Measurements from ENCODE around the gene TRAF3IP3. TPM values are rescaled to one million over a fixed set of nuclear protein-coding genes. Genes with fewer than 3 reads are reported as not detected.

The TRAF3IP3 gene
- total RNA-seq, 1 donor from 2014 or later = 6.7 TPM

DNA sequence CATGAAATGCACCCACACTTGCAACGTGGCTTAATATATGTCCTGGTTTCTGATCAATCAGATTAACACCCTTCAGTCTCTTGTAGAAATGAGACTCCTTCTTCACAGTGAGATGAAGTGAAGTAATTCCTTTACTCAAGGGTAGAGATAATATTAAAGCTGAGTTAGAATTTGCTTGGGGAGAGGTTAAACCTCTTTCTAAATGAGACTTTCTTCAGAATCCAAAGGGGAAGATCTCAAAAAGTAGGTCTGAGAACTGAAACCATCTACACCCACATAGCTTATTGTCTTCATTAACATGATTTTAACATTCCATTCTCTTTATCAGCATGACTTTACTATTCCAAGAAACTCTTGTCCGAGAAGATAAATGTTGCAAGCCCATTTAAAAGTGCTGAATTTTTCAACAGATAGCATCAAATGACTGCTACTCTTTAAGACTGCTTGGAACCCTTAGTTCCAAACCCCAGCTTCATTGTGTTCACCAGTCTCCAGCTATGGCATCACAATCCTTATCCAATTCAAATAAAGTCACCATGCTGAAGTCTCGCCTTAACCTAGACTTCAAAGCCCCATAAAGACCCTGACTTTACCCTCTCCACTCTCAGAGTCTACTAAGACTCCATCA lies 19.2 kb upstream of the TRAF3IP3 start:
- no peak for DNase-seq (ENCODE audit: low spot score)

DNA sequence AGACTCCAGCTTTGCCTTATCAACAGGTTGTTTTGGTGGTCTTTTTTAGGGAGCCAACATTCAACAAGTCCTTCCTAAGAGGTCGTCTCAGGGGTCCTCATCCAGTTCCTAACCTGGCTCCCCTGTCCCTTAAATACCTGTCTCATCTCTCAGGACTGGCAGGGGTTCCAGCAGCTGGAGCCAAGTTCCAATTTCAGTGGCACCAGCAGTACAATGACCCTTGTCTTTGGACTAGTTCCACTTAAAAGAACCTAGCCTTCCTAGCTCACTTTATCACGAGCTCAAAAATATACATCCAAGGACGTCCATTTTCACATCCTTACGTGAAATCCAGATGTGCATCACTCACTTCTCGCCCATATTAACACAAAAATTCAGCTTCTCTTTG lies 18.7 kb upstream of the TRAF3IP3 start:
- no peak for DNase-seq (ENCODE audit: low spot score)

DNA sequence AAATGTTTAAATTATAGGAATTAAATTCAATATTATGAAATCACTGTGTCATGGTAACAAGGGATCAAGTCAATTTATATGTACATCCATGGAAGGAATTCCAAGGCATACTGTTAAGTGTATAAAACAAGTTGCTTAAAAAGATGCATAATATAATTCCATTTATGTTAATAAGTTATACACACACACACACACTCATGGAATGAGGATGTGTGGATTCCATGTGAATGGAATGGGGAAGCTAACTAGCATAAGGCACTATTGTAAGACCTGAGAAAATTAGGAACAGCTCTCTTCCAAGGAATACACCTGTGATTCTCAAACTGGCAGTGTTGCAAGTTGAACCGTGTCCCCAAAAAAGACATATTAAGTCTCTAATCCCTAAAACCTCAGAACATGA lies 17.6 kb upstream of the TRAF3IP3 start:
- no peak for DNase-seq (ENCODE audit: low spot score)

DNA sequence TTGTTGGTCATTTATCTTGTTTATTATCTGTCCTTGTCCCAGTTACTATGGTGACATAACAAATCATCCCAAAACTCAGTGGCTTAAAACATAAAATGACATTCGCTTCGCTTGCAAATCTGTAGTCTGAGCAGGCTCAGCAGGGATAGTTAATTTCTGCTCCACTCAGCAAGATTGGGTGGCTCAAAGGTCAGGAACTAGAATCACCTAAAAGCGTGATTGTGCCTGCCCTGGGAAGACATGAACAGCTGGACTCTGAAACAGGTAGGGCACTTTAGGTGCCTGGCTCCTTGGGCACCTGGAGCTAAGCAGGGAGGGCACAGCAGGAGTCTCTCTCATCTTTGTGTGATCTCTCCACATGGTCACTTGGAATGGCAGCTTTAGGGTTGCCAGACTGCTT lies 14.7 kb upstream of the TRAF3IP3 start:
- DNase-seq (ENCODE audit: low spot score) = no peak

DNA sequence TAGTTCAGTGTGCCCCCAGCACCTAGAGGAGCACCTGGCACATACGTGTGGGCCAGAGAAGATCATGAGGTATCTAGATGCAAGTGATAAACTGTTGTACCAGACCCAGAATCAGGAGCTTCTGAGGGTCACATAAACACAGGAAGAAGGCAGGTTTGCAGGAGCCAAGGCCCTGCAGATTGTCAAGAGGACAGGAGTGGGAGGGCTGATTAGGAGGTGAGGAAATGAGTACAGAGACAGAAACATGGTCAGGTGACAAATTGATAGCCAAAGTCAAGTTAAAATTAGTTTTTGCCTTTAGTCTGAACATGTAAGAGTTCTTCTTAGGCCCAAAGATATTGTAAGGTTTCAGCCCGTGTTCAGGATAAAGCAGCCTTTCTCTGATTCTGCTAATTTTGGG lies 14.0 kb upstream of the TRAF3IP3 start:
- DNase-seq (ENCODE audit: low spot score) = no peak

DNA sequence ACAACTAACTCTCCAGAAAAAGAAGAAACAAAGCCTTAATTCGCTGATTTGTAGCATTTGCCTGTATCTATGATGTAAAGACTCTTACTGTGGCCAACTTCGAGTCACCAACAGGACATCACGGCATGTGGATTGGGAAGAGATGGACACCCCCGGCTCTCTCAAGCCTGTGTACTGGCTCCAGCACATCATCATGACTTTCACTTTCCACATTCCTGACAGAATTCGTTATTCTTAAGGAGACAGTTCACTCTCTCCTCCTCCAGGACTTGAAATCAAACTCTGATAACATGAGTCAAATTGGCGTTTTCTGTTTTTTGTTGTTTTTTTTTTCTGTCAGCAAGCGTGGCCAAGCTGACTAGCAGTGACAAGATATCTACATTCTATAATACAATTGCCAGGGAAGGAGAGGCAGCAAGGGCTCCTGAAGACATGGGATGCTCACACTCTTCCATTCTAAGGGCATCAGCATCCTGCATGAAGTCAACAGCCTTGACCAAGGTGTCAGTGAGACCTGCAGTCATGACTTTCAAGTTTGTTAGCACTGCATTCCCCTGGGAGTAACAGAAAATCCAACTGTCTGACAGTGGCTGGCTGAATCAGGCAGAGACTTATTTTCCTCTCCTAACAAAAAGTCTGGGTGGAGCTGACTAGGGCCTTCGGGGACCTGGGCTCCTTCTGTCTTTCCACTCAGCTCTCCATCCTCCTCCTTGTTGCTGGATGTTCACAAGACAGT lies 13.3 kb upstream of the TRAF3IP3 start:
- peak; percentile 42 for DNase-seq (ENCODE audit: low spot score)

DNA sequence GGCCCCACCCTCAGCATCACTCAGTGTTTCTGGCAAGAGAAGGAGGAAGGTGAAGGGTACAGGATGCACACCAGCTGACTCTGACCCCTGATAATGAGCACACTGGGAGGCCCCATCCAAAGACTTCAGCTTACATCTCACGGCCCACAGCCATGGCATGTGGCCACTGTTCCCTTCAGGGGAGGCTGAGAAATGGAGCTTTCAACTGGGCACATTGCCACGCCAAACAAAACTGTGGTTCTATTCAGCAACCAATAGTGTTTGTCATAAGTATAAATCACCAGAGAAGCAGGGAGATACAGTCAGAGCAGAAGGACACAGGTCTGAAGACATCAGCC lies 12.7 kb upstream of the TRAF3IP3 start:
- no peak for DNase-seq (ENCODE audit: low spot score)

DNA sequence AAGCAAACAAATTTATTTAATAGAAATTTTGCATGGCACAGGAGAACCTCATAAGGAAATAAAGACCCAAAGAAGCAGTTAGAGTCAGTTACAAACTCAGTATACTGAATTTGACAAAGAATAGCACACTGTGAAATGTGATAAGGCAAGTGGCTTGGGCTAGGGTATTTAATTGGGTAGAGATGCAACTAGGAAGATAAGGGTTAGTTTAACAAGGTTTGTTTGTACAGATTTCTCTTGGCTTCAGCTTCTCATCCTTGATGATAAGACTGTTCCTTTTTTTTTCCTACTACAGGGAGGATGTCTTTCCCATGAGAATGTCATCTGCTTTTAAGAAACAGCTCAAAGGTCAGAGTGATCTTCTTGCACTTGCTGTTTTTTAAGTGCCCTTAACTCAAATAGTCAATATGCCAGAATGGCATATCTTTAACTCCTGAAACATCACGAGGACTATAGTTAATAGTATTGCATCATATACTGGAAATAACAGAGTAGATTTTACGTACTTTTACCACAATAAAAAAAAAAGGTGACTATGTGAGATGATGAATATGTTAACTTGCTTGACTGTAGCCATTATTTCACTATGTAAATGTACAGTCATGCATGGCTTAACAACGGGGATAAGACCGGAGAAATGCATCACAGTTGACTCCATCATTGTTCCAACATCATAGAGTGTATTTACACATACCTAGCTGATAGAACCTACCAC lies 9.2 kb upstream of the TRAF3IP3 start:
- no peak for DNase-seq (ENCODE audit: low spot score)

DNA sequence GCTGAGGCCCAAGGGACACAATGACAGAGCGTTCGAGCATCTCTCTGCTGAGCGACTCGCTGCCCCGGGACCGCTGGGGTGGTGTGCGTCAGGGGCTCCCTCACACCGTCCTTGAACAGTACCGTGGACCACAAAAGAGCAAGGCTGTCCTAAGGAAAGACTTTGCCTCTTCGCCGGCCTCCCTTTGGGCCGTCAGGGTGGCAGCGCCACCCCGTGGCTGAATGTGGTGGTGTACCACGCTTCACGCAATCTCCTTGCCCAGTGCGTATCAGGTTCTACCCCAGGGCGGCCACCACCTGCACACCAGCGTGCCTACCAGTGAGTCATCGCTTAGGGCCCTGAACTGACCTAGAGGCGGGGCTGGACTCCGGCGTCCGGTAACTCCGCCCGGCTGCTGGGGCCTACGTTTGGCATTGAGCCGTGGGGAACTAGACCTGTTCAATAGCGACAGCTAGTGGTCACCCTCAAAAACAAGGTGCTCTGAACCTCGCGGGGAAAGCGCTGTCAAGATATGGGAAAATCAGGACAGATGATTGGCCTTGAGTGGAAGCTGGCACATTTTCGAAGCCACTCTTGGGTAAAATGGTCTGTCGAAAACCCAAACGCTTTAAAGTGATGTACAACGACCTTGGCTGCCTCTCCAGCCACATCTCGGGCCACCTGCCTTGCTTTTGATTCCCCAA lies 8.1 kb upstream of the TRAF3IP3 start:
- peak; percentile 90 for DNase-seq (ENCODE audit: low spot score)

DNA sequence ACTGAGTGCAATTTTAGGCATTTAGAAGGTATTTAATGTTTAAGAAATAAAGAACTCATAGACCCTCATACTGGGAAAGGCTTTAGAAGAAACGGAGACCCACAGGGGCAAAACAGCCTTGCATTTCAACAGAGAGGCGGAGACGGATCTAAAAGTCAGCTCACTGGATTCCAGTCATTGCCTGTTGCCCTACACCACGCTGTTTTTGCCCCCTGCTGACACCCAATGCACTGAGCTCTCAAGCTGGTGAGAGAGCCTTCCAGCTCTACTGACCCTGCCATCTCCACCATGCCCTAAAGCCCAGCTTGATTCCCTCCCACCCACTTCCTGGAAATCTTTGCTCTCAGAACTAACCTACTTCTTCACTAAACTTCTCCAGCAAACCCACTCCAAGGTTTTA lies 7.2 kb upstream of the TRAF3IP3 start:
- no peak for DNase-seq (ENCODE audit: low spot score)

DNA sequence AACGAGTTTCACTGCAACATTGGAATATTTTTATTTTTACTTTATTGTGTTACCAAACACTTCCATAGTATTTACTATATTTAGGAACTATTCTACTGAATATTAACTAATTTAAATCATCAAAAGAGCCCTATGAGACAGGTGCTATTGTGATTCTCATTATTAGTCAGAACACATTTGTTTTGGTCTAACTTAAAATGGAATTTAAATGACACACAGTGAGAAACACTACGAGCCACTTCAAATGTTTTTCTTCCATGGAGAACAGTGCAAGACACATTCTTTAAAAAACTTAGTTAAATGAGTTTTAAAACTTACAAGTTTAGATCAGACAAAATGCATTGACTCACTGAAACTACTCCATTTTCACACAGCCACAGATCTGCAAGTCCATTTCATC lies 6.6 kb upstream of the TRAF3IP3 start:
- no peak for DNase-seq (ENCODE audit: low spot score)

DNA sequence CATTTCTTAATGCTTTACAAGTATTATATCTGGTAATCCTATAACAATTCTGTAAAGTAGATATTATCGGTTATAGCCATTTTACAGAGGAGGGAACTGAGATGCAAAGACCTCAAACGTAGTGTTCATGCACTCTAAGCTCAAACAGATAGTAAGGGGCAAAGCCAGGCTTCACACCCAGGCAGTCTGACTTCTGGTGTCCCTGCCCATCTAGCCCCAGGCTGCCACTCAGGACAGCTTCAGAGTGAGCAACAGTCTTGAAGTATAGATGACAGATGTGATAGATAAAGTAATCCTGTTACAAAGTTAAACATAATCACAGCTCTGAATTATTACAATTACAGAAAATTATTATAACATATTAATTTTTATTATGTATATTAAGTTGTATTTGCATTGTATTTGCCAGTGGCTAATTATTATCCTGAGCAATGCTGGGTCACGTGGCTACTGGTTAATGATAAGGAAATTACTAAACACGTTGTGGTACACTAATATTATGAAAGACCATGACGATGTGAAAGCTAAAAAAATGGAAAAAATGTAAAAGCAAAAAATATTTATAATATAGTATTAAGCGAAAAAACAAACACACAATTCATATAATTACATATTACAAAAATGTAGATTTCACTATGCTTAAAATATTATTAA lies 6.1 kb upstream of the TRAF3IP3 start:
- DNase-seq (ENCODE audit: low spot score) = no peak

DNA sequence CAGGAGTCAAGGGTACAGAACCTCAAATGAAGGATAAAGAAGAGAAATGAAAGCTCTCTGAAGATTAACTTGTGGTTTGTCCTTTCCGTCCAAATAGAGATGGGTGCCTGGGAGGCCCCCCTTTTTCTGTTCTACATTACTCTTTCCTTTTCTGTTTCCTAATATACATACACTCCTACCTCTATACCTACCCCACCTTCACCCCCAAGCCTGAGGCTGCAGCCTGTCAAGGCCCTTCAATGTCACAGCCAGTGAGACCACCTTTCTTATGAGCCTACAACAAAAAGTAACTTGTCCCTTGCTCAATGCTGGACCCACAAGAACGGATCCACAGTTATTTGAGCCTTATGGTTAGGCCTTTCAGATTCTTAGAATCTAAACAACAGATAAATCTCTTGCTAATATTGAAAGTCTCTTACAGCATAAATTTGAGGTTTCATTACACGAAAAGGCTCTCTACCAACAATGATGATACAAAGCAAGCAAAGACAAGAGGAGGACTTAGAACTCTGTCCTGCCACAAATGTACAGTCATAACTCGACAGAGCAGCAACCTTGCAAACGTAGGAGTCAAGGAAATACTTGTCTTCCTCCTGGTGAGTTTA lies 4.1 kb upstream of the TRAF3IP3 start:
- no peak for DNase-seq (ENCODE audit: low spot score)

DNA sequence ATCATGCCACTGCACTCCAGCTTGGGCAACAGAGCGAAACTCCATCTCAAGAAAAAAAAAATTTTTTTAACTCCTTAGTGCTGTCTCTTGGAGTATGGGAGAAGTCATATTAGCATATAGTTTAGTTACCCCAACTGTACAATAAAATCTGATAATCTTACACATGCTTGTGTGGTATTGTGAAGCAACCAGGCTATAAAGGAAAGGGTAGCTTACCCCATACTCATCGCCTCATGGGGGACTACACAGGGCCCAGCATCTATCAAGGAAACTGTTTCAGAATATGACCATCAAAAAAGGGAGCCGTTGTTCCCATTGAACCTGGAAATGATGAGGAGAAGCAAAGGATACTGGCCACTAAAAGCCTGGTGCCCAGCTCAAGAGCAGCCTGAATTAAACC lies 3.0 kb upstream of the TRAF3IP3 start:
- DNase-seq (ENCODE audit: low spot score) = no peak

DNA sequence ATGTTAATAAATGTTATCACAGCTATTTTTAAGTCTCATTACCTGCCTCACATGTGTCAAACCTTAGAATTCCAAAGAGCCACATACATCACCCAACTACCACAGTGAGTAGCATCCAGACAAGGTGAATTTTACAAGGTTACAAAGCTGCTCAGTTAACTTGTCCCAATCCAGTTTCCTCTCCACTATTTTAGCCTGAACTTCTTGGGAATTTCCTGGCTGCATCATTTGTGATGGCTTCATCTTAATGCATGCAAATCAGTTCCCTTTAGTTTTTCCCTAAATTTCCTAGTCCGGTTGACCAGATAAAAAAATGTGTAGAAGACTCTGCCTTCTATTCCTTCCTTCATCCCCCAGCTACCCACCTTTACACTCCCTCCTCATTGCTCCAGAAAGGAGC lies 597 bp upstream of the TRAF3IP3 start:
- no peak for DNase-seq (ENCODE audit: low spot score)

DNA sequence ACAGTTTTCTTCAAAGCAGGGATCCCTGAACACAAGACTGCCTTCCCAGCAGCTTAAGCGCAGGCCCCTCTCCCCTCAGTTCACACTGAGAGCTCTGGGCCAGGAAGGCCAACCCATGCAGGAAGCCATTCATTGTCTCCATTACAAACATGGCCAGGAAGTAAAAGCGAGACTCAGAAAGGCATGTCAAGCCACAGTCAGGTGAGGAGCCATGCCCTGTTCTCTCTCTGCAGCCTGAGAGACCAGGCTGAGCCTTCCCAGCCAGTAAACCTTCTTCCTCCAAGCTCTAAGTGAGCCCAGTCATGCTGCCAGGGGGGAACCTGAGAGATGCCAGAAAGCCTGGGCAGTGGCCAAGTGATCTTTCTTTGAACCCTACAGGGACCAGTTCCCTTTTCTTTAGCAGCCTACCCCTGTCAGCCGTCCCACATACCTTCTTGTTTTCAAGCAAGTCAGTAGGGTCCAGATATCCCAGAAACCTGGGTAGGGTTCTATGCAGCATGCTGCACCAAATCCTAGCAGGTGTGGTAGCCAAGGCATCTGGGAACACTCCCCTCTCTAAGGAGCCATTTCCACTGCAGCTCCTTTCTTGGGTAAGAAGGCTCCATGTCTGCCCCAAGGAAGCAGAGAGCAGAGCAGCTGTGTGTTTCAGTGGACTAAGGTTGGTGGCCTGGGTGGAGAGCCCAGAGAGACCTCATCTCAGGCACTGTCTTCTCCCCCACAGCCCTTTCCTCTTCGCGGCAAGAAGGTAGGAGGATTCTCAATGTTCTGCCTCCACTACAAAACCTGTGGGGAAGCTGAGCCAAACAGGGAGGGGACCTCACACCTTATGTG lies 977 bp downstream of the TRAF3IP3 start:
- DNase-seq (ENCODE audit: low spot score) = no peak

DNA sequence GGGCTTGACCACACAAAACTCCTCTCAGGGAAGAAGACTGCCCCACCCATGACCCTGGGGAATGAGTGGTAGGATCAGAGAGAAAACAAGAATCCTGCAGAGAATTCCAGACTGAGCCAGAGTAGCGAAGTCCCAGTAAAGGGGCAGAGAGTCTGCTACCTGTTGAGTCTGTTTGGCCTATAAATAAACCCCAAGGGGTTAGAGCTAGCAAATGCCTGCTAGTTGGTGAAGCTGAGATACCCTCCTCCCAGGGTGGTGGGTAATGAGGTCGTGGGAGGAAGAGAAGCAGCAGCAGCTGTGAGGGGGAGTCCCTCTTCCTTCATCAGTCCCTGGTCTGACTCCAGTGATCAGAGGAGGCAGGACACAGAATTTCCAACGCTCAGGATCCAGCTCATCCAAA lies 2.5 kb downstream of the TRAF3IP3 start:
- no peak for DNase-seq (ENCODE audit: low spot score)

DNA sequence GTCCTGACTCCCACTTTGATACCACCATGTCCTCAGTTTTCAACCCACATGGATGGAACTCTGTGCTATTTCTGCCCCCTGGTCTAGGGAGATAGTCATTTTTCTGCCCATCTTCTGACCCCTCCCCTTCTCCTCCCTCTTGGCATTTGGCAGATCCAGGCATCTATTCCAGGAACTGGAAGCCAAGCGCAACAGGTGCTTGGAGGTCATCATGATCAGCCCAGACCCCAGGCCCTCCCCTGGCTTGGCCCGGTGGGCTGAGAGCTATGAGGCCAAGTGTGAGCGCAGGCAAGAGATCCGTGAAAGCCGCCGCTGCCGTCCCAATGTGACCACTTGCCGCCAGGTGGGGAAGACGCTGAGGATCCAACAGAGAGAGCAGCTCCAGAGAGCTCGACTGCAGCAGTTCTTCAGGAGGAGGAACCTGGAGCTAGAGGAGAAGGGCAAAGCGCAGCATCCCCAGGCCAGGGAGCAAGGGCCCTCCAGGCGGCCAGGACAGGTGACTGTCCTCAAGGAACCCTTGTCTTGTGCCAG lies 4.0 kb downstream of the TRAF3IP3 start:
- no peak for DNase-seq (ENCODE audit: low spot score)

DNA sequence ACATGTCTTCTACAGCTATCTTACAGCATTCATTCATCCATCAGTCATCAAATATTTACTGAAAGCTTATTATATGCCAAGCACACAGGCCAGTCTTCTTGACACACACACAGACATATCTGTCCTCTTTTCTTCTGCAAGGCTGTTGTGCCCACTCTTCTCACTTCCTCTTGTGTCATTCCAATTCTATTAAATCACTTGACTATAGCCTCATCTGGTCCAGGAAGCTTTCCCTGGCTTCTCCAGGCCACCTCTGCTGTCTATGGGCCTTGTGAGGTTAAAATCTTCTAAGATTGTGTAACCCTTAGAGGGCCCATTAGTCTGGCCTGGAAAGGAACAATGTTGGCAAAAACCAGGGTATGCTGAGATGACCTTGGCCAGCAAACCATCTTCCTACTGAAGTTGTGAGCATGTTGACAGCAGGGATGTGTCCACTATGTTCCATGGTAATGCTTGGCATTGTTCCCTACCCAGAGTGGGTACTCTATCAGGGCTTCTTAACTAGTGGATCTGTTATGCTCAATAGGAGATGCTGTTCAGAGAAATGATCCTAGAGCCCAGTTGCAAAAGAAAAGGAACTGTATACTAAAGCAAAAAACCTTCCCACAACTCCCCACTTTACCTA lies 5.3 kb downstream of the TRAF3IP3 start:
- no peak for DNase-seq (ENCODE audit: low spot score)

DNA sequence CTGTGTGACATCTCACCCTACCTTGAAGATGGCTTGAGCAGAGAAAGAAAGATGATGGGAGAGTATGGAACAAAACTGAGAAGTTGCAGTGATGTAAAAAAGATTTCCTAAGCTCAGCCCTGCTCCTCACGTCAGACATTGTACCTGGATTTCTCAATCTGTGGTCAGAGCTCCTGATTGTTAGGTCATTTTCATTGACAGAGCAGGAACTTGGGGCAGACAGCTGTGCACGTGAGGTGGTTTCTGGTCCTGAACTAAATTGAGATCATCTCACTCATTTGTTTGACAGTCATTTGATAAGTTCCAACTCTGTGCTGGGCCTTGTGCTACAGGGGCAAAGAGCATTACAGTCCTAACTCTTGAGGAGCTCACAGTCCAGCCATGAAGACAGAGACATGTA lies 10.2 kb downstream of the TRAF3IP3 start:
- DNase-seq (ENCODE audit: low spot score) = no peak

Measured in umbilical cord (tissue), 2 donors.